GM12878 (cell line): ENCODE results near the gene STKLD1.

Experiments used
- DPF2 ChIP-seq: fragments of 450-650 bp; IDR thresholded peaks from 2 replicates; pipeline ENCODE4 v1.6.1; 2017; ENCODE audit warnings: mild to moderate bottlenecking
- EZH2 ChIP-seq: IDR thresholded peaks from 2 replicates; pipeline ENCODE4 v1.6.1; 2012; ENCODE audit warnings: low read depth, mild to moderate bottlenecking, control low read depth, inconsistent platforms, low read length, borderline replicate concordance; ENCODE audit not compliant: control insufficient read depth
- MYC ChIP-seq: IDR thresholded peaks from 2 replicates; pipeline ENCODE4 v1.6.1; 2011; ENCODE audit warnings: mild to moderate bottlenecking, low read length, moderate library complexity, inconsistent platforms; ENCODE audit not compliant: insufficient read depth, insufficient replicate concordance, insufficient read length, severe bottlenecking
- NFIC ChIP-seq: IDR thresholded peaks from 2 replicates; pipeline ENCODE4 v1.6.1; 2012; ENCODE audit warnings: low read depth, mild to moderate bottlenecking, inconsistent platforms, low read length, moderate library complexity
- PML ChIP-seq: IDR thresholded peaks from 2 replicates; pipeline ENCODE4 v1.6.1; 2012; ENCODE audit warnings: low read length, inconsistent platforms
- ZNF217 ChIP-seq: fragments of 450-650 bp; IDR thresholded peaks from 2 replicates; pipeline ENCODE4 v1.6.1; 2017; ENCODE audit warnings: antibody characterized with exemption, mild to moderate bottlenecking
- TF ChIP-seq, protein P1 (sequence below), 3 experiments: IDR thresholded peaks in 2 of 3; conservative IDR thresholded peaks in 1 of 3; 2 replicates each; pipeline ENCODE4 v1.5.1; 2011; ENCODE audit warnings: low read depth in 3 of 3, low read length in 3 of 3, mild to moderate bottlenecking in 3 of 3, control low read depth in 2 of 3, moderate library complexity in 2 of 3, inconsistent platforms in 1 of 3, mixed read lengths in 1 of 3; ENCODE audit not compliant: control insufficient read depth in 2 of 3, insufficient read depth in 1 of 3; ENCODE audit errors: extremely low read depth in 1 of 3

DNA sequence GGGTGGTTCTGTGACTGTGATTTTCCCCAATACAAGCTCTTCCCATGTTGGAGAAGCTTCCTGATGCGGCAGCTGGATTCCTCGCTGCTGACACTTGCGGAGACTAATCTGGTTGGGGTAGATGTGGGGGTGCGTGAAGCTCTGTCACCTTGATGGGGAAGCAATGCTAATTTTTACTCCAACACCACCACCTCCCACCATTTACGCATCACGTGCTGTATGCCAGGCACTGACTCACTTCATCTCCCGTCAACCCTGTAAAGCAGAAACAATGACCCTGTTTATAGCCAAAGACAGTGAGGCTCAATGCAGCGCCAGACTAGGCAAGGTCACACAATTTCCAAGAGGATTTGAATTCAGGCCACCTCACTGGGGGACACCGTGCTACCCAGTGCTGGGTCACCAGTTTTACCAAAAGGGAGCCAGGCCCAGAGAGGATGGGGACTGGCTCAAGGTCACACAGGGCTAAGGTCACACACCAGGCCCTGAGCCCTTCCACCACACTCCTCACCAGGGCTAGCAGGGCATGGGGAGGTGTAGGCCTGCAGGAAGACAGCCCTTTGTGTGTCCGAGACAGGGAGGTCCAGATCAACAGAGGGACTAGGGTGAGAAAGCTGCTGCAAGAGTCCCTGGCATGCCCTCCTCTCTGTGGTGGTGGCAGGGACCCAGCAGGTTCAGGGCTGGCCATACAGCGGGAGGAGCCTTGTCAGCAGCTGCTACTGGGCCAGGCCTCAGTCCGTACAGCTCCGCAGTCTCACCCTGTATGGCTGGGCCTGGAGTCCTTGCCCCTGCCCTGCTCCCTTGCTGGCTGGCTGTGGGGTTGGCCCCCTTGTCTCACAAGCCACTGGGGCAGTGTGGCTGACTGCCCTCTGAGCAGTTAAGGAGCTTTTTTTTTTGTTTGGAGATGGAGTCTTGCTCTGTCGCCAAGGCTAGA, 3.3 kb downstream of the STKLD1 start:
- TF ChIP-seq EZH2 (no peak), ZNF217 (no peak), MYC (no peak), DPF2 (no peak), PML (no peak), NFIC (no peak)
- TF ChIP-seq, protein P1, sequence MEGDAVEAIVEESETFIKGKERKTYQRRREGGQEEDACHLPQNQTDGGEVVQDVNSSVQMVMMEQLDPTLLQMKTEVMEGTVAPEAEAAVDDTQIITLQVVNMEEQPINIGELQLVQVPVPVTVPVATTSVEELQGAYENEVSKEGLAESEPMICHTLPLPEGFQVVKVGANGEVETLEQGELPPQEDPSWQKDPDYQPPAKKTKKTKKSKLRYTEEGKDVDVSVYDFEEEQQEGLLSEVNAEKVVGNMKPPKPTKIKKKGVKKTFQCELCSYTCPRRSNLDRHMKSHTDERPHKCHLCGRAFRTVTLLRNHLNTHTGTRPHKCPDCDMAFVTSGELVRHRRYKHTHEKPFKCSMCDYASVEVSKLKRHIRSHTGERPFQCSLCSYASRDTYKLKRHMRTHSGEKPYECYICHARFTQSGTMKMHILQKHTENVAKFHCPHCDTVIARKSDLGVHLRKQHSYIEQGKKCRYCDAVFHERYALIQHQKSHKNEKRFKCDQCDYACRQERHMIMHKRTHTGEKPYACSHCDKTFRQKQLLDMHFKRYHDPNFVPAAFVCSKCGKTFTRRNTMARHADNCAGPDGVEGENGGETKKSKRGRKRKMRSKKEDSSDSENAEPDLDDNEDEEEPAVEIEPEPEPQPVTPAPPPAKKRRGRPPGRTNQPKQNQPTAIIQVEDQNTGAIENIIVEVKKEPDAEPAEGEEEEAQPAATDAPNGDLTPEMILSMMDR (IDR thresholded peaks at IDR 0.05 in 2 of 3, conservative IDR thresholded peaks at IDR 0.05 in 1 of 3; ENCODE audit: control insufficient read depth in 2 of 3, extremely low read depth in 1 of 3, insufficient read depth in 1 of 3, low read depth in 3 of 3, low read length in 3 of 3) = no peak
